ENCODE results near the gene TAF10.

DNA sequence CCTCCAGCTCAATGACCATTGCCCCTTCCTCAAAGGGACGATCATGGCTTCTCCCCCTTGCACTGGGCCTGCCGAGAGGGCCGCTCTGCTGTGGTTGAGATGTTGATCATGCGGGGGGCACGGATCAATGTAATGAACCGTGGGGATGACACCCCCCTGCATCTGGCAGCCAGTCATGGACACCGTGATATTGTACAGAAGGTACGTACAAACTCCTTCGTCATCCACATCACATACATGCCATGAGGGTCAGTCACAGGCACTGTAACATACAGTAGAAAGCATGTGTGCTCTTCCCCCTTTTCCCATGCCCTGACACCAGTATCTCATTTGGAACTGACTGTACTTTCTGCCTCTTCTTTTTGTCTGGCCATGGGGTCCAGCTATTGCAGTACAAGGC lies 4.0 kb downstream of the TAF10 start:
- TF ChIP-seq ARNT (IDR thresholded peaks at IDR 0.05): no peak
- TF ChIP-seq BHLHE40 (IDR thresholded peaks at IDR 0.05; ENCODE audit: borderline replicate concordance): no peak
- TF ChIP-seq L3MBTL2 (conservative IDR thresholded peaks at IDR 0.05): no peak
- no peak for TF ChIP-seq FOXM1 (IDR thresholded peaks at IDR 0.05; ENCODE audit: borderline replicate concordance)
- TF ChIP-seq, protein P1, sequence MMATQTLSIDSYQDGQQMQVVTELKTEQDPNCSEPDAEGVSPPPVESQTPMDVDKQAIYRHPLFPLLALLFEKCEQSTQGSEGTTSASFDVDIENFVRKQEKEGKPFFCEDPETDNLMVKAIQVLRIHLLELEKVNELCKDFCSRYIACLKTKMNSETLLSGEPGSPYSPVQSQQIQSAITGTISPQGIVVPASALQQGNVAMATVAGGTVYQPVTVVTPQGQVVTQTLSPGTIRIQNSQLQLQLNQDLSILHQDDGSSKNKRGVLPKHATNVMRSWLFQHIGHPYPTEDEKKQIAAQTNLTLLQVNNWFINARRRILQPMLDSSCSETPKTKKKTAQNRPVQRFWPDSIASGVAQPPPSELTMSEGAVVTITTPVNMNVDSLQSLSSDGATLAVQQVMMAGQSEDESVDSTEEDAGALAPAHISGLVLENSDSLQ (IDR thresholded peaks at IDR 0.05): no peak
- no peak for TF ChIP-seq FOXA1 (IDR thresholded peaks at IDR 0.05)
- no peak for TF ChIP-seq CTBP1 (IDR thresholded peaks at IDR 0.05; ENCODE audit: borderline replicate concordance)
- no peak for TF ChIP-seq TARDBP (IDR thresholded peaks at IDR 0.05)
- TF ChIP-seq NFRKB (IDR thresholded peaks at IDR 0.05): no peak
- no peak for TF ChIP-seq FOXK2 (IDR thresholded peaks at IDR 0.05)
- no peak for TF ChIP-seq SP1 (IDR thresholded peaks at IDR 0.05)
- TF ChIP-seq LEF1 (IDR thresholded peaks at IDR 0.05; ENCODE audit: borderline replicate concordance): no peak
- TF ChIP-seq ELF4 (IDR thresholded peaks at IDR 0.05): no peak

All from HEK293T (cell line).